NCI-H69 (cell line): ENCODE data around the gene TMCO5A.
"Not testable (repeated sequence)": the region's sequence is repeated elsewhere in the genome, so short reads cannot be mapped to it uniquely, and the experiment has no call there.

Source experiments
- DNase-seq: peaks from one replicate; lab custom pipeline; 2025; lab: John Stamatoyannopoulos, UW

Gene TMCO5A

GRCh38 chr15:37934340-37934739, at the start of gene TMCO5A:
Gene TMCO5A (plus strand): TSS chr15:37934640. CDS start chr15:37936324, 1,684 bp downstream.
- no peak for DNase-seq

GRCh38 chr15:37885651-37886050, 48.8 kb upstream of the TMCO5A start:
- no peak for DNase-seq

- DNase-seq: no peak
Observed at GRCh38 chr15:37888356-37888755, 46.1 kb upstream of the TMCO5A start.

- DNase-seq: peak; percentile 78
Observed at GRCh38 chr15:37891766-37892368, 42.6 kb upstream of the TMCO5A start.

GRCh38 chr15:37893309-37893708, 41.1 kb upstream of the TMCO5A start:
- no peak for DNase-seq

GRCh38 chr15:37898362-37898761, 36.1 kb upstream of the TMCO5A start:
- no peak for DNase-seq

GRCh38 chr15:37900326-37901221, 33.9 kb upstream of the TMCO5A start:
- DNase-seq: peak; percentile 11

- no peak for DNase-seq
Observed at GRCh38 chr15:37902126-37902525, 32.3 kb upstream of the TMCO5A start.

- no peak for DNase-seq
Observed at GRCh38 chr15:37903919-37904625, 30.4 kb upstream of the TMCO5A start.

GRCh38 chr15:37907136-37907535, 27.3 kb upstream of the TMCO5A start:
- peak; percentile 76 for DNase-seq

- peak; percentile 20 for DNase-seq
Observed at GRCh38 chr15:37921527-37922385, 12.7 kb upstream of the TMCO5A start.

GRCh38 chr15:37926136-37926535, 8.3 kb upstream of the TMCO5A start:
- no peak for DNase-seq

- no peak for DNase-seq
Observed at GRCh38 chr15:37929238-37929637, 5.2 kb upstream of the TMCO5A start.

GRCh38 chr15:37931321-37931720, 3.1 kb upstream of the TMCO5A start:
- DNase-seq: no peak

GRCh38 chr15:37931868-37932267, 2.6 kb upstream of the TMCO5A start:
- DNase-seq: no peak

GRCh38 chr15:37932549-37932948, 1.9 kb upstream of the TMCO5A start:
- no peak for DNase-seq

- DNase-seq: no peak
Observed at GRCh38 chr15:37933666-37934065, 774 bp upstream of the TMCO5A start.

GRCh38 chr15:37940876-37941275, 6.4 kb downstream of the TMCO5A start:
- no peak for DNase-seq

GRCh38 chr15:37941779-37942178, 7.3 kb downstream of the TMCO5A start:
- DNase-seq: no peak

- no peak for DNase-seq
Observed at GRCh38 chr15:37951999-37952398, 17.6 kb downstream of the TMCO5A start.

- DNase-seq: not testable (repeated sequence)
Observed at GRCh38 chr15:37960742-37961141, 26.3 kb downstream of the TMCO5A start.

- DNase-seq: no peak
Observed at GRCh38 chr15:37967788-37968187, 33.3 kb downstream of the TMCO5A start.
